NT2/D1 (cell line): Measurements from ENCODE around the gene BCAS3.

Source experiments
- SUZ12 ChIP-seq: IDR thresholded peaks from 2 replicates; pipeline ENCODE4 v1.6.1; 2011; ENCODE audit not compliant: insufficient read length, insufficient read depth; ENCODE audit errors: extremely low read depth
- YY1 ChIP-seq: IDR thresholded peaks from 2 replicates; pipeline ENCODE4 v1.6.1; 2011; ENCODE audit not compliant: insufficient read length, insufficient read depth

GRCh38 chr17:61306003-61306402, 628.4 kb downstream of the BCAS3 start:
- no peak for TF ChIP-seq YY1
- no peak for TF ChIP-seq SUZ12
